ENCODE results near the gene APOL1.
"Not testable (repeated sequence)": the region's sequence is repeated elsewhere in the genome, so short reads cannot be mapped to it uniquely, and the experiment has no call there.

Gene APOL1

GRCh38 chr22:36271231-36271630 lies 18.3 kb downstream of the APOL1 start:
- not testable (repeated sequence) for DNase-seq (ENCODE audit: low spot score)

GRCh38 chr22:36271951-36272350 lies 19.0 kb downstream of the APOL1 start:
- not testable (repeated sequence) for DNase-seq (ENCODE audit: low spot score)

GRCh38 chr22:36274531-36274930 lies 21.6 kb downstream of the APOL1 start:
- DNase-seq (ENCODE audit: low spot score) = no peak

GRCh38 chr22:36277482-36278291 lies 24.8 kb downstream of the APOL1 start:
- peak; percentile 56 for DNase-seq (ENCODE audit: low spot score)

- no peak for DNase-seq (ENCODE audit: low spot score)
These were observed 26.3 kb downstream of the APOL1 start for GRCh38 chr22:36279219-36279666.

- no peak for DNase-seq (ENCODE audit: low spot score)
These were observed 27.4 kb downstream of the APOL1 start for GRCh38 chr22:36280379-36280778.

GRCh38 chr22:36281781-36282327 lies 28.9 kb downstream of the APOL1 start:
- DNase-seq (ENCODE audit: low spot score) = no peak

GRCh38 chr22:36282328-36282831 lies 29.4 kb downstream of the APOL1 start:
- DNase-seq (ENCODE audit: low spot score) = no peak

- DNase-seq (ENCODE audit: low spot score) = no peak
These were observed 31.2 kb downstream of the APOL1 start for GRCh38 chr22:36284171-36284571.

GRCh38 chr22:36285017-36285416 lies 32.1 kb downstream of the APOL1 start:
- no peak for DNase-seq (ENCODE audit: low spot score)

- DNase-seq (ENCODE audit: low spot score) = no peak
These were observed 32.6 kb downstream of the APOL1 start for GRCh38 chr22:36285545-36285944.

GRCh38 chr22:36286096-36286957 lies 33.4 kb downstream of the APOL1 start:
- DNase-seq (ENCODE audit: low spot score) = peak; percentile 78

GRCh38 chr22:36287881-36288515 lies 35.1 kb downstream of the APOL1 start:
- no peak for DNase-seq (ENCODE audit: low spot score)

GRCh38 chr22:36288571-36289405 lies 35.9 kb downstream of the APOL1 start:
- DNase-seq (ENCODE audit: low spot score) = no peak

GRCh38 chr22:36289406-36289870 lies 36.5 kb downstream of the APOL1 start:
- no peak for DNase-seq (ENCODE audit: low spot score)

- DNase-seq (ENCODE audit: low spot score) = not testable (repeated sequence)
These were observed 37.0 kb downstream of the APOL1 start for GRCh38 chr22:36289948-36290371.

GRCh38 chr22:36290391-36291075 lies 37.6 kb downstream of the APOL1 start:
- DNase-seq (ENCODE audit: low spot score) = not testable (repeated sequence)

- no peak for DNase-seq (ENCODE audit: low spot score)
These were observed 39.2 kb downstream of the APOL1 start for GRCh38 chr22:36291831-36292740.

All from hematopoietic multipotent progenitor cell treated with erythropoietin and hydrocortisone succinate and interleukin-3 and kit ligand, for 17 days (in vitro differentiated cells).